Stimulated activated CD4-positive, alpha-beta T cell treated with anti-CD3 and anti-CD28 coated beads, Interleukin-4, amount 100 ng/mL, for 24 hours (primary cell): Measurements from ENCODE around the gene PCDHGA9.
"Not testable (repeated sequence)": the region's sequence is repeated elsewhere in the genome, so short reads cannot be mapped to it uniquely, and the experiment has no call there.

Experiments
- DNase-seq: peaks from one replicate; pipeline ENCODE4 v3.0.0-alpha.2; 2020

Gene PCDHGA9

GRCh38 chr5:141402553-141403243, at the start of gene PCDHGA9:
PCDHGA9 (plus strand) TSS chr5:141402778; CDS start chr5:141402953, 175 bp downstream.
- DNase-seq: no peak

- DNase-seq: no peak
These were observed 47.6 kb upstream of the PCDHGA9 start, which contains the start of gene PCDHGA4 for GRCh38 chr5:141354900-141355469. PCDHGA4 (plus strand) TSS chr5:141355021; CDS start chr5:141355108, 87 bp downstream.

GRCh38 chr5:141355641-141356040, 46.9 kb upstream of the PCDHGA9 start:
- DNase-seq: no peak

GRCh38 chr5:141356133-141356532, 46.4 kb upstream of the PCDHGA9 start:
- no peak for DNase-seq

GRCh38 chr5:141356950-141357349, 45.6 kb upstream of the PCDHGA9 start:
- DNase-seq: no peak

- DNase-seq: no peak
These were observed 42.7 kb upstream of the PCDHGA9 start, which contains the start of gene PCDHGB2 for GRCh38 chr5:141359790-141360426. PCDHGB2 (plus strand) TSS chr5:141359994; CDS start chr5:141360136, 142 bp downstream.

GRCh38 chr5:141360685-141361084, 41.9 kb upstream of the PCDHGA9 start:
- DNase-seq: no peak

- DNase-seq: no peak
These were observed 39.9 kb upstream of the PCDHGA9 start for GRCh38 chr5:141362719-141363118.

GRCh38 chr5:141363952-141364660, 38.5 kb upstream of the PCDHGA9 start, which contains the start of gene PCDHGA5:
PCDHGA5 (plus strand) TSS chr5:141364162; CDS start chr5:141364331, 169 bp downstream.
- no peak for DNase-seq

GRCh38 chr5:141366016-141366896, 36.3 kb upstream of the PCDHGA9 start:
- DNase-seq: no peak

GRCh38 chr5:141369994-141370848, 32.4 kb upstream of the PCDHGA9 start, which contains the start of gene PCDHGB3:
PCDHGB3 (plus strand) TSS chr5:141370242; CDS start chr5:141370395, 153 bp downstream.
- DNase-seq: no peak

GRCh38 chr5:141371572-141372475, 30.8 kb upstream of the PCDHGA9 start:
- no peak for DNase-seq

- no peak for DNase-seq
These were observed 28.8 kb upstream of the PCDHGA9 start, which contains the start of gene PCDHGA6 for GRCh38 chr5:141373673-141374317. PCDHGA6 (plus strand) TSS chr5:141373891; CDS start chr5:141374084, 193 bp downstream.

- DNase-seq: no peak
These were observed 28.0 kb upstream of the PCDHGA9 start for GRCh38 chr5:141374627-141375026.

GRCh38 chr5:141375444-141376155, 27.0 kb upstream of the PCDHGA9 start:
- not testable (repeated sequence) for DNase-seq

- DNase-seq: no peak
These were observed 19.9 kb upstream of the PCDHGA9 start, which contains the start of gene PCDHGA7 for GRCh38 chr5:141382469-141383294. PCDHGA7 (plus strand) TSS chr5:141382742; CDS start chr5:141382900, 158 bp downstream.

- no peak for DNase-seq
These were observed 19.2 kb upstream of the PCDHGA9 start for GRCh38 chr5:141383345-141383744.
